GM12892 (cell line): ENCODE results near the gene FGF3.

Experiments used
- POLR2A ChIP-seq: IDR thresholded peaks from 2 replicates; pipeline ENCODE4 v1.6.1; 2011; ENCODE audit warnings: low read depth, low read length, control low read depth
- POLR2AphosphoS5 ChIP-seq: IDR thresholded peaks from 2 replicates; pipeline ENCODE4 v1.6.1; 2011; ENCODE audit warnings: low read depth, low read length, control low read depth

- TF ChIP-seq POLR2A (no peak), POLR2AphosphoS5 (no peak)
These were observed 6.3 kb downstream of the FGF3 start for GRCh38 chr11:69812946-69813345.
